ENCODE results near the gene HPS4.

DNA sequence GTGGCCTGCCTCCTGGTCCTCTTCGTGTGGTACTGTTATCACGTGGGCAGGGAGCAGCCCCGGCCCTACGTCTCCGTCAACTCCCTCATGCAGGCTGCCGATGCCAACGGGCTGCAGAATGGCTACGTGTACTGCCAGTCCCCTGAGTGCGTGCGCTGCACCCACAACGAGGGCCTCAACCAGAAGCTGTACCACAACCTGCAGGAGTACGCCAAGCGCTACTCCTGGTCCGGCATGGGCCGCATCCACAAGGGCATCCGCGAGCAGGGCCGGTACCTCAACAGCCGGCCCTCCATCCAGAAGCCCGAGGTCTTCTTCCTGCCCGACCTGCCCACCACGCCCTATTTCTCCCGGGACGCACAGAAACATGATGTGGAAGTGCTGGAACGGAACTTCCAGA lies 49.8 kb downstream of the HPS4 start:
- TF ChIP-seq EZH2phosphoT487 (IDR thresholded peaks at IDR 0.05; ENCODE audit: borderline replicate concordance): no peak
- no peak for TF ChIP-seq POLR2AphosphoS5 (IDR thresholded peaks at IDR 0.05; ENCODE audit: low read depth, low read length)
- TF ChIP-seq, protein P1, sequence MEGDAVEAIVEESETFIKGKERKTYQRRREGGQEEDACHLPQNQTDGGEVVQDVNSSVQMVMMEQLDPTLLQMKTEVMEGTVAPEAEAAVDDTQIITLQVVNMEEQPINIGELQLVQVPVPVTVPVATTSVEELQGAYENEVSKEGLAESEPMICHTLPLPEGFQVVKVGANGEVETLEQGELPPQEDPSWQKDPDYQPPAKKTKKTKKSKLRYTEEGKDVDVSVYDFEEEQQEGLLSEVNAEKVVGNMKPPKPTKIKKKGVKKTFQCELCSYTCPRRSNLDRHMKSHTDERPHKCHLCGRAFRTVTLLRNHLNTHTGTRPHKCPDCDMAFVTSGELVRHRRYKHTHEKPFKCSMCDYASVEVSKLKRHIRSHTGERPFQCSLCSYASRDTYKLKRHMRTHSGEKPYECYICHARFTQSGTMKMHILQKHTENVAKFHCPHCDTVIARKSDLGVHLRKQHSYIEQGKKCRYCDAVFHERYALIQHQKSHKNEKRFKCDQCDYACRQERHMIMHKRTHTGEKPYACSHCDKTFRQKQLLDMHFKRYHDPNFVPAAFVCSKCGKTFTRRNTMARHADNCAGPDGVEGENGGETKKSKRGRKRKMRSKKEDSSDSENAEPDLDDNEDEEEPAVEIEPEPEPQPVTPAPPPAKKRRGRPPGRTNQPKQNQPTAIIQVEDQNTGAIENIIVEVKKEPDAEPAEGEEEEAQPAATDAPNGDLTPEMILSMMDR (IDR thresholded peaks at IDR 0.05 in 2 of 3, conservative IDR thresholded peaks at IDR 0.05 in 1 of 3; ENCODE audit: borderline replicate concordance in 1 of 3, insufficient read depth in 1 of 3, low read depth in 2 of 3, low read length in 2 of 3): no peak
